Caco-2 (cell line): ENCODE results near the gene LRRC8C. TPM values are rescaled to one million over a fixed set of nuclear protein-coding genes. Genes with fewer than 3 reads are reported as not detected.

Experiments
- BruUV-seq: library from RNA; stranded (reverse); fragments of 400-500 nt; replicated peaks from 2 replicates; lab custom pipeline; 2021; lab: Mats Ljungman, UMichigan
- CTCF ChIA-PET: fragments of 300-600 bp; sonication (Branson Sonifier 250); formaldehyde crosslinking; loops from one replicate; lab custom pipeline; 2022; ENCODE audit warnings: antibody characterized with exemption; lab: Charles Lee
- POLR2A ChIA-PET: fragments of 300-600 bp; sonication (Branson Sonifier 250); formaldehyde crosslinking; loops from one replicate; lab custom pipeline; 2022; ENCODE audit warnings: antibody characterized with exemption; lab: Charles Lee
- DNase-seq, 2 experiments: peaks; one replicate each; pipeline versions ENCODE4 v3.0.0 to v3.0.0-alpha.2; 2020 to 2022
- H3K27me3 ChIP-seq: replicated peaks from 2 replicates; pipeline ENCODE4 v1.6.0; 2011; ENCODE audit warnings: low read length; ENCODE audit not compliant: control insufficient read depth, insufficient read depth
- H3K36me3 ChIP-seq: 2 replicates; pipeline ENCODE4 v1.5.1; 2011; ENCODE audit warnings: low read length; ENCODE audit not compliant: control insufficient read depth, insufficient read depth
- H3K4me1 ChIP-seq: fragments of 250-450 bp; sonication (Bioruptor Pico); 2 replicates; pipeline ENCODE4 v1.5.1; 2020; ENCODE audit warnings: mild to moderate bottlenecking
- H3K4me3 ChIP-seq: 2 replicates; pipeline ENCODE4 v1.5.1; 2011; ENCODE audit warnings: low read depth, mild to moderate bottlenecking, control low read depth, low read length
- H3K9me3 ChIP-seq: fragments of 250-450 bp; sonication (Bioruptor Pico); 2 replicates; pipeline ENCODE4 v1.5.1; 2020; ENCODE audit warnings: mild to moderate bottlenecking, moderate library complexity
- H3K27ac Mint-ChIP-seq: one replicate; pipeline ENCODE4 v1.8.0; 2022; ENCODE audit warnings: mixed read lengths; ENCODE audit not compliant: unreplicated experiment
- H3K27me3 Mint-ChIP-seq: one replicate; pipeline ENCODE4 v1.8.0; 2022; ENCODE audit warnings: mixed read lengths; ENCODE audit not compliant: insufficient read depth, unreplicated experiment
- H3K36me3 Mint-ChIP-seq: one replicate; pipeline ENCODE4 v1.8.0; 2022; ENCODE audit warnings: mild to moderate bottlenecking, mixed read lengths; ENCODE audit not compliant: insufficient read depth, unreplicated experiment
- H3K4me1 Mint-ChIP-seq: one replicate; pipeline ENCODE4 v1.8.0; 2022; ENCODE audit warnings: low read depth, mixed read lengths; ENCODE audit not compliant: unreplicated experiment
- H3K4me3 Mint-ChIP-seq: one replicate; pipeline ENCODE4 v1.8.0; 2022; ENCODE audit warnings: mild to moderate bottlenecking, moderate library complexity, mixed read lengths; ENCODE audit not compliant: unreplicated experiment
- H3K9me3 Mint-ChIP-seq: one replicate; pipeline ENCODE4 v1.8.0; 2022; ENCODE audit warnings: mixed read lengths; ENCODE audit not compliant: unreplicated experiment
- intact Hi-C: fragments of 100-400 bp; cut with micrococcal nuclease; formaldehyde crosslinking; loops from one replicate; pipeline ENCODE4 v1.10.0; 2022; ENCODE audit not compliant: unreplicated experiment
- total RNA-seq: library from RNA; stranded (reverse); gene quantifications from 2 replicates; pipeline ENCODE4 v1.2.3, GENCODE V29; 2022
- TF ChIP-seq, protein P1 (sequence below), 2 experiments: fragments of 200-600 bp in 1 of 2; IDR thresholded peaks; 1 replicate in 1 of 2; 2 replicates in 1 of 2; pipeline versions ENCODE4 v1.5.1 to v1.8.0; 2011 to 2022; ENCODE audit warnings: antibody characterized with exemption in 1 of 2, control low read depth in 1 of 2, inconsistent platforms in 1 of 2, low read depth in 1 of 2, low read length in 1 of 2, mild to moderate bottlenecking in 1 of 2, moderate library complexity in 1 of 2; ENCODE audit not compliant: insufficient read depth in 1 of 2, severe bottlenecking in 1 of 2, unreplicated experiment in 1 of 2

Gene LRRC8C
- total RNA-seq, 1 experiment from 2014 or later = 0.11 TPM

GRCh38 chr1:89705901-89706699 lies 73.2 kb downstream of the LRRC8C start:
- H3K9me3 Mint-ChIP-seq = no peaks in the 10 kb centered on the region
- Histone ChIP-seq H3K9me3 (no peaks in the 10 kb centered on the region), H3K27me3 (no peaks in the 10 kb centered on the region), H3K4me3 (no peak overlapping the region), H3K36me3 (no peaks in the 10 kb centered on the region), H3K4me1 (no peaks in the 10 kb centered on the region)
- POLR2A ChIA-PET = interaction anchor here (0.5 kb wide), 1 partner anchor 75 kb away, joined by 3 read pairs; no protein-coding TSS in a partner anchor
- H3K4me1 Mint-ChIP-seq = no peaks in the 10 kb centered on the region
- intact Hi-C loops = no loop called here
- no peaks in the 10 kb centered on the region for H3K36me3 Mint-ChIP-seq
- no peak overlapping the region for H3K27ac Mint-ChIP-seq
- DNase-seq = no peak
- TF ChIP-seq, protein P1, sequence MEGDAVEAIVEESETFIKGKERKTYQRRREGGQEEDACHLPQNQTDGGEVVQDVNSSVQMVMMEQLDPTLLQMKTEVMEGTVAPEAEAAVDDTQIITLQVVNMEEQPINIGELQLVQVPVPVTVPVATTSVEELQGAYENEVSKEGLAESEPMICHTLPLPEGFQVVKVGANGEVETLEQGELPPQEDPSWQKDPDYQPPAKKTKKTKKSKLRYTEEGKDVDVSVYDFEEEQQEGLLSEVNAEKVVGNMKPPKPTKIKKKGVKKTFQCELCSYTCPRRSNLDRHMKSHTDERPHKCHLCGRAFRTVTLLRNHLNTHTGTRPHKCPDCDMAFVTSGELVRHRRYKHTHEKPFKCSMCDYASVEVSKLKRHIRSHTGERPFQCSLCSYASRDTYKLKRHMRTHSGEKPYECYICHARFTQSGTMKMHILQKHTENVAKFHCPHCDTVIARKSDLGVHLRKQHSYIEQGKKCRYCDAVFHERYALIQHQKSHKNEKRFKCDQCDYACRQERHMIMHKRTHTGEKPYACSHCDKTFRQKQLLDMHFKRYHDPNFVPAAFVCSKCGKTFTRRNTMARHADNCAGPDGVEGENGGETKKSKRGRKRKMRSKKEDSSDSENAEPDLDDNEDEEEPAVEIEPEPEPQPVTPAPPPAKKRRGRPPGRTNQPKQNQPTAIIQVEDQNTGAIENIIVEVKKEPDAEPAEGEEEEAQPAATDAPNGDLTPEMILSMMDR (IDR thresholded peaks at IDR 0.05; ENCODE audit: insufficient read depth in 1 of 2, low read depth in 1 of 2, low read length in 1 of 2, severe bottlenecking in 1 of 2, unreplicated experiment in 1 of 2) = no peak
- CTCF ChIA-PET = no interaction called here
- H3K27me3 Mint-ChIP-seq = peaks cover 10% of the 10 kb centered on the region
- H3K4me3 Mint-ChIP-seq = no peak overlapping the region
- BruUV-seq = no TSS peak

DNA sequence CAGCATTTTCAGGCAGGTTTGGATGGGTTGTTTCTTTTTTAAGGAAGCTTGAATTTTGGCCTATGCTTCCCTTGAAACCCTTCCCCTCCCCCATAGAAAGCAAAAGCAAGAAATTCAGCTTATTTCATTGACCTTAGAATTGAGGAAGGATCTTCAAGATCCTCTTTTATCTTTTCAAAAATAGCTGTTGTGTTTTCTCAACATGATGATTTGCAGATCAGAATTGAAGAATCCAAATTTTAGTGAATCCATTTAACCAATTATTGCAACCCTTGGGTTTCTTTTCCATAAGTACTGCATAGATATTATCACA lies 73.7 kb downstream of the LRRC8C start:
- Mint-ChIP-seq H3K36me3 (no peaks in the 10 kb centered on the region), H3K27me3 (peaks cover 10% of the 10 kb centered on the region), H3K27ac (no peak overlapping the region), H3K9me3 (no peaks in the 10 kb centered on the region), H3K4me3 (no peak overlapping the region), H3K4me1 (no peaks in the 10 kb centered on the region)
- Histone ChIP-seq H3K4me1 (no peaks in the 10 kb centered on the region), H3K27me3 (no peaks in the 10 kb centered on the region), H3K36me3 (no peaks in the 10 kb centered on the region), H3K4me3 (no peak overlapping the region), H3K9me3 (no peaks in the 10 kb centered on the region)
- intact Hi-C loops = no loop called here
- ChIA-PET POLR2A (interaction anchor here (0.5 kb wide), 1 partner anchor 74 kb away, joined by 3 read pairs; no protein-coding TSS in a partner anchor), CTCF (no interaction called here)
- no peak for DNase-seq
- TF ChIP-seq, protein P1 (IDR thresholded peaks at IDR 0.05; ENCODE audit: insufficient read depth in 1 of 2, low read depth in 1 of 2, low read length in 1 of 2, severe bottlenecking in 1 of 2, unreplicated experiment in 1 of 2) = no peak
- no TSS peak for BruUV-seq

DNA sequence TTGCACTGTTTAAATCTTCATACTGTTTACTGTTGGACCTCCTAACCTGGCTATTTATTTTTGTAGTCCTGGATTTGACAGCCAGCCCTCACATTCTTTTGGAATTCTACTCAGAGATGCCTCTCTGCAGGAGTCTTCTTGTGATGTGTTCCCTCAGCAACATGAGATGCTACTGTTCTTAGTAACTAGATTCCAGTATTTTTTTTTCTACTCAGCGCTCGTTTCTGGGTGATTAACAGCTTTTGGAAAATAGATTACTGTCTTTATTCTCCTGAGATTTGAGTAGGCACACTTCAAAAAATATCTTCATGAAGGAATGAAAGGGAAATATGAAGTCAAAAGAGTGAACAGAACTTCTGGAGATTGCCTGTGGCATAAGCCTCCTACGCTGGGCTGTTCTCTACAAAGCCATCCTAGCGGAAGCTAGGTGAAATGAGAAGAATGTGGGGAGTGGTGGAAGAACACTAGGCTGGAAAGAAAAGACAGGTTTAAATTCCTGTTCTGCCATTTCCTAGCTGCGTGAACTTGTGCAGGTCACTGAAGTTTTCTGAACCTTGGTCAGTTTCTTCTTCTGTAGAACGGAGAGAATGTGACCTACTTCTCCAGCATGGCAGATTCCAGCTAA lies 75.9 kb downstream of the LRRC8C start:
- DNase-seq = no peak
- no peaks in the 10 kb centered on the region for H3K4me1 ChIP-seq
- Mint-ChIP-seq H3K9me3 (no peaks in the 10 kb centered on the region), H3K4me3 (no peak overlapping the region), H3K36me3 (no peaks in the 10 kb centered on the region), H3K27ac (no peak overlapping the region), H3K27me3 (peaks cover 10% of the 10 kb centered on the region), H3K4me1 (no peaks in the 10 kb centered on the region)
- BruUV-seq = no TSS peak
- ChIA-PET CTCF (no interaction called here), POLR2A (no interaction called here)
- no peaks in the 10 kb centered on the region for H3K27me3 ChIP-seq
- intact Hi-C loops = no loop called here
- no peaks in the 10 kb centered on the region for H3K9me3 ChIP-seq
- no peak overlapping the region for H3K4me3 ChIP-seq
- TF ChIP-seq, protein P1 (IDR thresholded peaks at IDR 0.05; ENCODE audit: insufficient read depth in 1 of 2, low read depth in 1 of 2, low read length in 1 of 2, severe bottlenecking in 1 of 2, unreplicated experiment in 1 of 2) = no peak
- H3K36me3 ChIP-seq = no peaks in the 10 kb centered on the region
